ENCODE measurements around the gene CA14. TPM values are rescaled to one million over a fixed set of nuclear protein-coding genes. Genes with fewer than 3 reads are reported as not detected.
A peak's percentile ranks its signal among the peaks of the same experiment; 100 is the strongest.

Gene CA14
- total RNA-seq, 2 experiments from 2014 or later: not detected

DNA sequence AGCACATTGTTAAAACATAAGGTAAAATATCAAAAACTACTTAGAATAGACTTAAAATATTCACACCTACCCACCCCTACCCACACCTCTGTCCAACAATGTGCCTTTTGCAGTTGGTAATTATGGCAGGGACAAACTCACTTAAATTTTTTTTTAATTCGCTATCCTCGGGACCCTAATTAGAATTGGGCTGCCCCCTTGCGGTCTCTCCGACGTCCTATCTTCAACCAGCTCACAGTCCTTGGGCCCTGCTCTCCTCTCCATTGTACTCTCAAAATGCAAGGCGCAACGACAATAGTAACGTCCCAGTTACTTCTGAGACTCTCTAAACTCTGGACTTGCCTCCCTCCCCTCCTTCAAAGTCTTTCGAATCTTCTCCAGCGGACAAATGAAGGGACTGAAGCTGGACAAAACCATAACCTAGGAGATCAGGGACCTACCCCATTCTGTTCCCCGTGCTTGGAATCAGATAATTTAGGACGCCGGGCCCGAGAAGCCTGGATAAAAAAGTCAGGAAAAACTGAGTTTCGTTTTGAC is 23.7 kb downstream of the CA14 start:
- Histone ChIP-seq H3K9me3 (ENCODE audit: control insufficient read depth in 1 of 2, insufficient read depth in 1 of 2, low read length in 2 of 2) (peaks cover 0 to 9% of the 10 kb centered on the region in 2 experiments), H3K4me3 (ENCODE audit: low read length) (peak overlapping the region; percentile 63), H3K27me3 (ENCODE audit: control insufficient read depth in 1 of 2, insufficient read depth in 2 of 2, low read length in 2 of 2) (no peaks in the 10 kb centered on the region), H3K36me3 (ENCODE audit: insufficient read depth, low read length) (no peaks in the 10 kb centered on the region), H3K4me1 (ENCODE audit: insufficient read depth, low read length) (peaks cover 24% of the 10 kb centered on the region), H3K27ac (ENCODE audit: low read depth in 1 of 2, low read length in 2 of 2) (peak overlapping the region in 1 of 2 donors; percentile 46)
- ChIA-PET POLR2A (interaction anchor here (0.6 to 4.1 kb wide), 9 partner anchors 12 to 909 kb away, joined by 3 to 45 read pairs (median 5); partner anchors contain the start of genes APH1A, PRPF3, RPRD2 and VPS72), CTCF (interaction anchor here (0.5 to 3.0 kb wide), 7 partner anchors 9 to 76 kb away, joined by 3 to 28 read pairs (median 3); partner anchors contain the start of genes APH1A and C1orf54)
- ATAC-seq (ENCODE audit: poor library complexity): peak; percentile 32
- Mint-ChIP-seq H3K36me3 (ENCODE audit: low read depth) (no peaks in the 10 kb centered on the region), H3K27ac (peak overlapping the region; percentile 87), H3K4me1 (ENCODE audit: low read depth) (peaks cover 32% of the 10 kb centered on the region), H3K4me3 (peak overlapping the region; percentile 82), H3K9me3 (no peaks in the 10 kb centered on the region), H3K27me3 (no peaks in the 10 kb centered on the region)
- peak; percentile 34 to 80 (median 52) for DNase-seq
- intact Hi-C loops (cut with DNase I, micrococcal nuclease): loop anchor here (1.0 to 10.0 kb wide), 3 partner anchors 25 to 594 kb away; partner anchors contain the start of genes ANP32E (in 2 of the 2) and ARNT (in 1 of the 2)
- TF ChIP-seq, protein P1, sequence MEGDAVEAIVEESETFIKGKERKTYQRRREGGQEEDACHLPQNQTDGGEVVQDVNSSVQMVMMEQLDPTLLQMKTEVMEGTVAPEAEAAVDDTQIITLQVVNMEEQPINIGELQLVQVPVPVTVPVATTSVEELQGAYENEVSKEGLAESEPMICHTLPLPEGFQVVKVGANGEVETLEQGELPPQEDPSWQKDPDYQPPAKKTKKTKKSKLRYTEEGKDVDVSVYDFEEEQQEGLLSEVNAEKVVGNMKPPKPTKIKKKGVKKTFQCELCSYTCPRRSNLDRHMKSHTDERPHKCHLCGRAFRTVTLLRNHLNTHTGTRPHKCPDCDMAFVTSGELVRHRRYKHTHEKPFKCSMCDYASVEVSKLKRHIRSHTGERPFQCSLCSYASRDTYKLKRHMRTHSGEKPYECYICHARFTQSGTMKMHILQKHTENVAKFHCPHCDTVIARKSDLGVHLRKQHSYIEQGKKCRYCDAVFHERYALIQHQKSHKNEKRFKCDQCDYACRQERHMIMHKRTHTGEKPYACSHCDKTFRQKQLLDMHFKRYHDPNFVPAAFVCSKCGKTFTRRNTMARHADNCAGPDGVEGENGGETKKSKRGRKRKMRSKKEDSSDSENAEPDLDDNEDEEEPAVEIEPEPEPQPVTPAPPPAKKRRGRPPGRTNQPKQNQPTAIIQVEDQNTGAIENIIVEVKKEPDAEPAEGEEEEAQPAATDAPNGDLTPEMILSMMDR (IDR thresholded peaks at IDR 0.05): peak; percentile 64

DNA sequence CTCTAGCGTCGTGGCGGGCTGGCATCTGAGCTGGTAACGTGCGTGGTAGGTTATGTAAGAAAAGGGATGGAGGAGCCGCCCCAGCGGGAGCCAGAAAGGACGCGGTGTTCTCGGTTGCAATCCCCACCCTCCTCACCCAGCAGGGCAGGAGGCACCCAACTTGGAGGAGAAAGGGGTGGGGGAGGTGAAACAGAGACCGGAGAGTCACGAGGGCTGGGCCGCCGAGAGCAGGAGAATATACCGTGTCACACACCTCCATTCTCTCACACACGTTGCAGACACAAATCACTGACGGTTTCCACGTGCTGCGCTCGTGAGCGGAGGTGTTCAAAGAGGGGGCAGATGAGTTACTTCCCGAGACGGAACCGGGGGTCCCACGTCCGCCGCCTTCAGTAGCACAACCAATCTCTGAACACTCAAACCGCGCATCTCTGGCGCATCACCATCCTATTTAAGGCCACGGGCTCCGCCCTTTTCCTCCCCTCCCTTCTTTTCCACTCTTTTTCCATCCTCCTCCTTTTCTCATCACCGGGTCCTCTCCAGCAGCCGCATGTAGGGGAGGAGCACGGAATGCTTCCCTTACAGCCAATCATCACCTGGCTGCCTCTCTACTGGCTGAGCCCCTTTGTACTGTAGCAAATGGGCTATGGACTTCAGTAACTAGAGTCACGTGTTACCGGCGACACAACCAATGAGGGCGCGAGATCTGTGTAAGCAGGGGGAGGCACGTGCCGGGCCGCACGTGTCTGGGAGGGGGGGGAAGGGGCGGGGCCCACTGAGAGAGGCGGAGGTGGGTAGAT is 24.4 kb downstream of the CA14 start, which contains the start of gene CIART:
CIART (plus strand) TSS at position 797 of the 800 bp plus-strand sequence. CDS start 714 bp downstream, outside the sequence.
- no peaks in the 10 kb centered on the region for H3K9me3 Mint-ChIP-seq
- no peaks in the 10 kb centered on the region for H3K27me3 Mint-ChIP-seq
- ChIA-PET POLR2A (interaction anchor here (0.6 to 4.1 kb wide), 13 partner anchors 12 to 908 kb away, joined by 3 to 45 read pairs (median 4); partner anchors contain the start of genes APH1A, PRPF3, RPRD2 and VPS72), CTCF (interaction anchor here (0.5 to 3.0 kb wide), 7 partner anchors 9 to 75 kb away, joined by 3 to 28 read pairs (median 3); partner anchors contain the start of genes APH1A and C1orf54)
- H3K27me3 ChIP-seq (ENCODE audit: control insufficient read depth in 1 of 2, insufficient read depth in 2 of 2, low read length in 2 of 2): no peaks in the 10 kb centered on the region
- DNase-seq (peak; percentile 55 to 95 (median 74)), ATAC-seq (ENCODE audit: poor library complexity) (peak; percentile 84)
- H3K9me3 ChIP-seq (ENCODE audit: control insufficient read depth in 1 of 2, insufficient read depth in 1 of 2, low read length in 2 of 2): peaks cover 0 to 9% of the 10 kb centered on the region in 2 experiments
- no peaks in the 10 kb centered on the region for H3K36me3 ChIP-seq (ENCODE audit: insufficient read depth, low read length)
- H3K4me3 ChIP-seq (ENCODE audit: low read length): peak within 1 kb of the TSS; percentile 63
- H3K27ac ChIP-seq (ENCODE audit: low read depth in 1 of 2, low read length in 2 of 2): peak within 1 kb of the TSS; percentile 17 to 49
- peak within 1 kb of the TSS; percentile 87 for H3K27ac Mint-ChIP-seq
- no peaks in the 10 kb centered on the region for H3K36me3 Mint-ChIP-seq (ENCODE audit: low read depth)
- H3K4me1 ChIP-seq (ENCODE audit: insufficient read depth, low read length): peaks cover 24% of the 10 kb centered on the region
- peaks cover 32% of the 10 kb centered on the region for H3K4me1 Mint-ChIP-seq (ENCODE audit: low read depth)
- TF ChIP-seq, protein P1 (IDR thresholded peaks at IDR 0.05): peak; percentile 16
- intact Hi-C loops (cut with DNase I, micrococcal nuclease): loop anchor here (1.0 to 10.0 kb wide), 6 partner anchors 11 to 593 kb away; partner anchors contain the start of genes ANP32E (in 2 of the 2), APH1A (in 2 of the 2), ARNT (in 1 of the 2) and MRPS21 (in 1 of the 2)
- H3K4me3 Mint-ChIP-seq: peak within 1 kb of the TSS; percentile 82

DNA sequence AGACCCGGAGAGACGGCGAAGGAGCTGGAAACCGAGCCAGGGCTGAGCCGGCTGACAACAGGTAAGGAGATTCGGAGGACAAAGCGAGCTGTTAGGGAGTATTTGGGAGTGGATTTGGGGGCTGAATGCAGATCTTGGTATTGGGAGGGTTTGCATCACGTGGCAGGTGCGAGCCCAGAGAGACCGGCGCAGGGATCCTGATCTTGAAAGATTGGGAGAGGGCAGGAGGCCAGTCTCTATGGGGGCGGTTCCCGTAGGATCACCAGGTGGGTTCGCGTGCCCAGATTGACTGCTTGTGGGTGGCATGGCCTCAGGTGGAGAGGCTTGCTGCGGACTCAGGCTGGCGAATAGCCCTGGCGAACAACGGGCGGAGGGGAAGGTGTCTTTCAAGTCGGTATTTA is 25.0 kb downstream of the CA14 start:
- peak in 1 of 14 experiments; percentile 32 for DNase-seq
- ChIA-PET POLR2A (interaction anchor here (0.6 to 4.1 kb wide), 7 partner anchors 13 to 396 kb away, joined by 3 to 45 read pairs (median 4); partner anchors contain the start of genes APH1A, PRPF3 and RPRD2), CTCF (interaction anchor here (3.0 kb wide), 1 partner anchor 27 kb away, joined by 28 read pairs; no protein-coding TSS in a partner anchor)
- TF ChIP-seq, protein P1 (IDR thresholded peaks at IDR 0.05): no peak
- intact Hi-C loops (cut with DNase I, micrococcal nuclease): loop anchor here (1.0 to 10.0 kb wide), 5 partner anchors 11 to 592 kb away; partner anchors contain the start of genes ANP32E (in 2 of the 2), APH1A (in 2 of the 2), ARNT (in 1 of the 2) and MRPS21 (in 1 of the 2)
- Mint-ChIP-seq H3K4me1 (ENCODE audit: low read depth) (peaks cover 32% of the 10 kb centered on the region), H3K27ac (peak overlapping the region; percentile 87), H3K36me3 (ENCODE audit: low read depth) (no peaks in the 10 kb centered on the region), H3K9me3 (no peaks in the 10 kb centered on the region), H3K27me3 (no peaks in the 10 kb centered on the region), H3K4me3 (peak overlapping the region; percentile 82)
- Histone ChIP-seq H3K4me1 (ENCODE audit: insufficient read depth, low read length) (peaks cover 24% of the 10 kb centered on the region), H3K9me3 (ENCODE audit: control insufficient read depth in 1 of 2, insufficient read depth in 1 of 2, low read length in 2 of 2) (peaks cover 0 to 9% of the 10 kb centered on the region in 2 experiments), H3K27me3 (ENCODE audit: control insufficient read depth in 1 of 2, insufficient read depth in 2 of 2, low read length in 2 of 2) (no peaks in the 10 kb centered on the region), H3K36me3 (ENCODE audit: insufficient read depth, low read length) (no peaks in the 10 kb centered on the region), H3K27ac (ENCODE audit: low read depth in 1 of 2, low read length in 2 of 2) (peak overlapping the region; percentile 17 to 49), H3K4me3 (ENCODE audit: low read length) (peak overlapping the region; percentile 63)
- no peak for ATAC-seq (ENCODE audit: poor library complexity)

All from CD4-positive, alpha-beta T cell (primary cell).